ELF-1 (cell line): ENCODE results near the gene TBC1D7.
A peak's percentile ranks its signal among the peaks of the same experiment; 100 is the strongest.

Source experiments
- DNase-seq: peaks from one replicate; pipeline ENCODE4 v3.0.0-alpha.2; 2016; ENCODE audit warnings: low read depth, low spot score

The TBC1D7 gene

DNA sequence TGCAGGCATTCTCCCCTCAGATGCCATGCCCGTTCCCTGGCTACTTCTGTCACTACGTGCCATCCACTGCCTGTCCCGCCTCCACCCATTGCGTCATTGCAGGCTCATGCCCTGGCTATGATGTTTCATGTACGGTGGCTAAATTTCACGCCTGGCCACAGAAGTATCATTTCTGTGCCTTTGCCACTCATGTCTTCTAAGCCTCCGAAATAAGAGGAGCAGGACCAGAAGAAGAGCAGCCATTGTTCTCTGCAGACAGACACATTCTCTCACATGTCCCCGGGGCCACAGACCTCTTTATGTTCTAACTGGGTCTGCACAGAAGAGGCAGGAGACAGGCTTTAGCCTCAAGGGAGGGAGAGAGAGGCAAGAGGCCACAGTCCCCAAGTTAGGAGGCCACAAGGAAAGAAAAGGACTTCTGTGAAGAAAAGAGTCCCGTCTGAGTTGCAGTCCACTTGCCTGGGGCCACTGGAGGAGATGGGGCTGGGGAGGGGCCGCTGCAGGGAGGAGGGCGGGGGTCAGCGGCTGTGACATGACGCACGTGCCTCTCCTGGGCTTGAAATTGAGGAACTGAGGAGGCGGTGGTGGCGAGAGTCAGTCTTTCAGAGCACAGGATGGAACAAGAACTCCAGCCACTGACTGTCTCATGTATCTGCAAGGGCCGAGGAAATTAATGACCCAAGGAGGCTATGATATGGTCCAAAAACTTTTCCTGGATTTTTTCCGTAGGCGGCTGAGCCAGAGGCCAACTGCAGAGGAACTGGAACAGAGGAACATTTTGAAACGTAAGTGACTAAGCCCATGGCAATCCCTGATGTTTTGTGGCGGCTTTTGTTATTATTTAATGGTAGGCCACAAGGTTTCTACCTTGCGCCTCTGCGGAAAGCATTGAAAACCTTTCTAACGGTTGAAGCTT, 55.9 kb downstream of the TBC1D7 start:
- peak; percentile 67 for DNase-seq

DNA sequence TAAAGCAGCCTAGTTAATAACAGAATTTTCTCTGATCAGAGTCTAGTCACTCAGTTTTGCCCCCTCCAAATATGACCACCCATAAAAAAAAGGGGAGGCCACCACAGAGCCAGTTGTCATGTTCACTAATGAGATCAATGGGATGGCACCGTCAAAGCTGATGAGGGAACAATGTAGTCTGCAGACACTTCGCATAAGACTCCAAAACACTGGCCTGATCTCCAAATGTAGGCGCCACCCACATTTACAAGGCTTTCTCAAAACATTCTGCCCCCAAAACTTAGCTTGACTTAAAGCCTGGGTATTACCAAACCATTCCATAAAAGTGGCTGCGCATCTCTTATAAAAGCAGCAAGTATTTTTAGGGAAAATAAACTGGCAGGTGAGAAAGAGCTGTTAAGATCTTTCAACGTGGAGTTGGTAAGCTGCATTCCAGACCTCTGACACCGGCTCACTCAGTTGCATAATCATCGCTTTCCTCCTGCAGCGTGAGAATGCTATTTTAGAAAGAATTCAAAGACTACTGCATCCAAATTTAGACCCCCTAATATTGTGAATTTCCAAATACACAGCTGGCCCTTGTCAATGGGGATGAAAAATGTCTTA, 59.3 kb downstream of the TBC1D7 start:
- DNase-seq: peak; percentile 55

DNA sequence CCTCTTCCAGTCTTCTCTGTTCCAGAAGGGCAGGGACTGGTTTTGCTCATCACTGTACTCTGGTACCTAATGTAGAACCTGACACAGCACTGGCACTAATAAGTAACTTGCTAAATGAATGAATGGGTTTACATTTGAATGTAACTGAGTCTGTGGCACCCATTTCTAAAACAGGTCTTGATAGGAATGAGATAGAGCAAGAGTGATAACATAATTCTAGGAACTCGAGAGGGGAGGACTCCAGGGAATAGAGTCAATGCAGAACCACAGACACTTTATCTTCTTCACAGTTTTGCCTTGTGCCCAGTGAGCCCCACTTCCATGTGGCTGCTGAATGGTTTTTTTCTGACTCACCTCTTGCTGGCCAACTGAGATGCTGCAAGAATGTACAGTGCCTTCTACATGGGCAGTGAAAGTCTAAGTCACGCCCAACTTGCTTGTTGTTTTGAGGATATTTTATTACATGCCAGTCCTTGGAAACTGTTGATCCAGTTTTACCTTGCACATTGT, 61.1 kb downstream of the TBC1D7 start:
- DNase-seq: no peak

DNA sequence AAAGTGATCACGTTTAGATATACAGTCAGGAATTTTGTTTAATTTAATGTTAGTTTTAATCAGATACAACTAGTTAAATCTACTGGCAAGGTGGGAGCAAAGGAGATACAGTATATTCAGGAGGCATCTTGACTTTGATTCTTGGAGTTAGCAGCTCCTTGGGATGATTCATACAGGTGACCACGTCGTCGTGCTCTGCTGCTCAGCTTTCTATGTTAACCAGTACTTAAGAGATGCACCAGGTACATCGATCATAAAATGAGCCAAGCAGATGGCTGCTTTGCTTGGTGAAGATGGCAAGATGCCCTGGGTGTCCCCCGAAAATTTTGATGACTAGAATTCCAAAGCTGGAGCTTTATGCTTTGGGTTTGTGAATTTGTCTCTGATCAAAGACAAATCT, 64.7 kb downstream of the TBC1D7 start:
- no peak for DNase-seq

DNA sequence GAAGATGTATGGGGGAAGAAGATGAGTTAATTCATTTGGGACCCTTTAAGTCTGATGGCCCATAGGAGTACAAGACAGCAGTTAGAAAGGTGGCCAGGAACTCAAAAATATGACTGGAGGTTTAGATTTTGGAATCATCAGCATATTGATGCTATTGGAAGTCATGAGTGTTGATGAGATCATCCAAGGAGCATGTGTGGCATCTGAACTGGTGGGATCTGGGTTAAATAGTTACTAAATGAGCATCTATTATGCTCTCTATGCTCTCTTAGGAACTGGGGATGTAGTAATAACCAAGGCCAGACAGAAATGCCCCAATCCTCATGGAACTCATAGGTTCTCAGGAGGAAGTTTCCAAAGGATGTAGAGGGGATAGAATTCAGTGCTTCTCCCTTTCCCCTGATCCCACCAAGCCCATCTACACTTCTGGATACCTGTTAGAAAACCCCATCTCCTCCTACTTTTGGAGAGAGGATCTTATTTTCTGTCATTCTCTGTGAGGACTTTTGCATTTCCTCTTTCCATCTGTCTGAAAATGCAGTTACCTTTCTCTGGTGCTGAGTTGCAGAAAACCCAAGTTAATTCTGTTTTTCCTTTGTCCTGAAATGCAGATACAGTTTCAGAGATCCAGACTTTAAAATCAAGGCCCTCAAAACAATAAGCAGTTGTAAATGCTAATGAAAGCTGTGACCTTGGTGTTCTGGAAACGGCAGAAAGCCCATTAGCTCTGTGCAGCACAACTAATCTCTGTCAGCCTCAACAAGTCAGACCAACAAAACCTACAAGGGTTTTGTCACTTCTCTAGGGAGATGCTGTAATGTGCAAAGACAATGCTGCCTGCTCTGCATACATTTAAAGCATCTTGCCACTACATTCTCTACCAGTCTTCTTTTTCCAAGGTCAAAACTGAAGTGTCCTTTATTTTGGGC, 65.8 kb downstream of the TBC1D7 start:
- DNase-seq: no peak

DNA sequence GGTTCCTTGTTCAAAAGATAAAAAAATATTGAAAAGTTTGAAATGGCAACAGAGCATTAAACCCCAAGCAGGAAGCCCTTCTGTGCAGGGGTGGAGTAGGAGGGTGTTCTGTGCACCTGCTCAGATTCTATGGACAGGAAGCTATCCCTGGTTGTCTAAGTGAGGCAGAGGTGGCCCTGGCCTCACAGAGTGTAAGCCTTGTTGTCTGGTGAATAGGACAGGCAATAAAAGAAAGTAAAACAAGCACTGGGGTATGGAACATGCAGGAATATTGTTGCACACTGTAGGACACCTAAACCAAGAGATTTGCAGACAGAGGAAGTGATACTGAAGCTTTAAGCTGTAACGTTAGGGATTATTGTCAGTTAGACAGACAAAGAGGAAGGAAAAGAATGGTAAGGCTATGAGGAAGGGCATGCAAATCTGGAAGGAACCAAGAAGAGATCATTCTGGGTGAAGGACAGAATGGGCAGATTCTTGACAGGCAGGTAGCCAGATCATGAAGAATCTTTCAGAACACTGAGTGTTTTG, 66.8 kb downstream of the TBC1D7 start:
- DNase-seq: no peak

DNA sequence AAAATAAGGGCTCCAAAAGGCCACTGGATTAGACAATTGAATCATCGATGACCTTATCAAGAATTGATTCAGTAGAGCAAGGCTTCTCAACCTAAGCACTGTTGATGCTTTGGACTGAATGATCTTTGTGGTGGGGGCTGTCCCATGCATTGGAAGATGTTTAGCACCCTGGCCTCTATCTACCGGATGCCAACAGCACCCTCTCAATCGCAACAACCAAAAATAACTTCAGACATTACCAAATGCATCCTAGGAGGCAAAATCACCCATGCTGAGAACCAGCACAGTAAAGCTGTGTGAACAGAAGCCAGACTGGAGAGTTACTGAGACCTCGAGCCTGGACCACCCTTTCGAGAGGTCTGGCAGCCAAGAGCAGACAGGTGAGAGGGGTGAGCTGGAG, 67.5 kb downstream of the TBC1D7 start:
- DNase-seq: no peak

DNA sequence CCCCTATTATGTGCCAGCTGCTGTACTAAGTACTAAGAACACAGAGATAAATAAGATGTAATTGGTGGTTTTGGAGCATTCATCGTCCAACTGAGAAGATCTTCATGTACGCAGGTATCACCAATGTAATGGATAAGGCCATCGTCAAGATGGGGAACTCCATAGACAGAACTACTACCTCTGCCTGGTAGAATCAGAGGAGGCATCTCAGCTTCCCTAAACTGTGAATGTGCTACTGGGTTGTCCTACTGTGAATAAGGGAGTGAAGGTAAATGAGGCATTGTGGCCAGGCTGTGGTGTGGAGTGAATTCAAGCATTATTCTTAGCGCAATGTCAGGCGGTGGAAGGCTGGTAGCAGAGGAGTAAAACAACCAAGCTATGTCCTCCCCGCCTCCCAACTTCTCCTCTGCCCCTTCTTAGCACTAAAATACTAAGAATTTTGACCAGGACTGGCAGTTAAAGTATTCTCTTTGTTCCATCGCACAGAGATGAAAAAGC, 68.2 kb downstream of the TBC1D7 start:
- no peak for DNase-seq

DNA sequence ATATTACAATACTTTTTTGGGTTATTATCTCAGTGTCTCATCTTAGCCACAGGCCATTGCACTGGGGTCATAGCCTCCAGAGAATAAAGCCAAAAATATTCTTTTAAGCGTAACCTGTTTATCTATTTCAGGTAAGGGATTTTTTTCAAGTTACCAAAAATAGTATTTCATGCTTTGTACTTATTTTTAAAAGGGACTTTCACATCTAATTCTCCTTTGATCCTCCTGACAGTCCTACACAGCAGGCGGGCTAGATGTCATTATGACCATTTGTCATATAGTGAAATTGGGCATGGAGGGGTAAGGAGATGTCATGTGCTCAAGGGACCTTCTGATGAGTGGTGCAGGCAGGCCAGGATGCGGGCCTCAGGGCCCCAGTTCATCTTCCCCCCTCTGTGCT, 68.9 kb downstream of the TBC1D7 start:
- DNase-seq: no peak

DNA sequence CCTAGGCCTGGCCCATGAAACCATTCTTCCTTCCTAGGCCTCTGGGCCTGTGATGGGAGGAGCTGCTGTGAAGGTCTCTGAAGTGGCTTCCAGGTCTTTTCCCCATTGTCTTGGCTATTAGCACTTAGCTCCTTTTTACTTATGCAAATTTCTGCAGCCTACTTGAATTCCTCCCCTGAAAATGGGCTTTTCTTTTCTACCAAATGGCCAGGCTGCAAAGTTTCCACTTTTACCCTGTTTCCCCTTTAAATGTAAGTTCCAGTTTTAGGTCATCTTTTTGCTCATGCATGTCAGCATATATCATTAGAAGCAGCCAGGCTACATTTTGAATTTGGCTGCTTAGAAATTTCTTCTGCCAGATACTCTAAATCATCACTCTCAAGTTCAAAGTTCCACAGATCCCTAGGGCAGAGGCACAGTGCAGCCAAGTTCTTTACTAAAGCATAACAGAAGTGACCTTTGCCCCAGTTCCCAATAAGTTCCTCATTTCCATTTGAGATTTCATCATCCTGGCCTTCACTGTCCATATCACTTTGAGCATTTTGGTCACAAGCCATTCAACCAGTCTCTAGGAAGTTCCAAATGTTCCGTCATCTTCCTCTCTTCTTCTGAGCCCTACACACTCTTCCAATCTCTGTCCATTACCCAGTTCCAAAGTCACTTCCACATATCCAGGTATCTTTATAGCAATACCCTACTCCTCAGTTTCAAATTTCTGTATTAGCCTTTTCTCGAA, 71.9 kb downstream of the TBC1D7 start:
- no peak for DNase-seq
